Measurements from ENCODE around the gene TFEC.
"Not testable (repeated sequence)": the region's sequence is repeated elsewhere in the genome, so short reads cannot be mapped to it uniquely, and the experiment has no call there.

TFEC gene

GRCh38 chr7:115930184-115930583 lies 100.4 kb downstream of the TFEC start:
- H3K27me3 ChIP-seq (ENCODE audit: control insufficient read depth, insufficient read depth, low read length); H3K4me3 ChIP-seq (ENCODE audit: low read depth, low read length); H3K9ac ChIP-seq (ENCODE audit: low read length); H3K27ac ChIP-seq (ENCODE audit: low read depth, low read length); H3K36me3 ChIP-seq (ENCODE audit: control insufficient read depth, insufficient read depth, low read length); H3K4me1 ChIP-seq (ENCODE audit: control insufficient read depth, insufficient read depth, low read length); H3K9me3 ChIP-seq (ENCODE audit: control insufficient read depth, insufficient read depth, low read depth, low read length): not testable (repeated sequence)

GRCh38 chr7:115929736-115930135 lies 100.8 kb downstream of the TFEC start:
- not testable (repeated sequence) for H3K9ac ChIP-seq (ENCODE audit: low read length); H3K27me3 ChIP-seq (ENCODE audit: control insufficient read depth, insufficient read depth, low read length); H3K27ac ChIP-seq (ENCODE audit: low read depth, low read length); H3K4me1 ChIP-seq (ENCODE audit: control insufficient read depth, insufficient read depth, low read length); H3K36me3 ChIP-seq (ENCODE audit: control insufficient read depth, insufficient read depth, low read length); H3K4me3 ChIP-seq (ENCODE audit: low read depth, low read length); H3K9me3 ChIP-seq (ENCODE audit: control insufficient read depth, insufficient read depth, low read depth, low read length)

- H3K27me3 ChIP-seq (ENCODE audit: control insufficient read depth, insufficient read depth, low read length): no peaks in the 10 kb centered on the region
- H3K27ac ChIP-seq (ENCODE audit: low read depth, low read length): no peak overlapping the region
- no peaks in the 10 kb centered on the region for H3K4me1 ChIP-seq (ENCODE audit: control insufficient read depth, insufficient read depth, low read length)
- H3K9me3 ChIP-seq (ENCODE audit: control insufficient read depth, insufficient read depth, low read depth, low read length): no peaks in the 10 kb centered on the region
- no peak overlapping the region for H3K9ac ChIP-seq (ENCODE audit: low read length)
- no peak overlapping the region for H3K4me3 ChIP-seq (ENCODE audit: low read depth, low read length)
- no peaks in the 10 kb centered on the region for H3K36me3 ChIP-seq (ENCODE audit: control insufficient read depth, insufficient read depth, low read length)
Observed at GRCh38 chr7:115924411-115924810, 106.2 kb downstream of the TFEC start.

GRCh38 chr7:115920367-115920766 lies 110.2 kb downstream of the TFEC start:
- no peak overlapping the region for H3K27ac ChIP-seq (ENCODE audit: low read depth, low read length)
- H3K4me1 ChIP-seq (ENCODE audit: control insufficient read depth, insufficient read depth, low read length): no peaks in the 10 kb centered on the region
- H3K9me3 ChIP-seq (ENCODE audit: control insufficient read depth, insufficient read depth, low read depth, low read length): no peaks in the 10 kb centered on the region
- H3K4me3 ChIP-seq (ENCODE audit: low read depth, low read length): no peak overlapping the region
- no peaks in the 10 kb centered on the region for H3K27me3 ChIP-seq (ENCODE audit: control insufficient read depth, insufficient read depth, low read length)
- no peak overlapping the region for H3K9ac ChIP-seq (ENCODE audit: low read length)
- H3K36me3 ChIP-seq (ENCODE audit: control insufficient read depth, insufficient read depth, low read length): no peaks in the 10 kb centered on the region

GRCh38 chr7:115914951-115915350 lies 115.6 kb downstream of the TFEC start:
- H3K27me3 ChIP-seq (ENCODE audit: control insufficient read depth, insufficient read depth, low read length): no peaks in the 10 kb centered on the region
- H3K4me3 ChIP-seq (ENCODE audit: low read depth, low read length): no peak overlapping the region
- no peaks in the 10 kb centered on the region for H3K36me3 ChIP-seq (ENCODE audit: control insufficient read depth, insufficient read depth, low read length)
- no peaks in the 10 kb centered on the region for H3K9me3 ChIP-seq (ENCODE audit: control insufficient read depth, insufficient read depth, low read depth, low read length)
- no peak overlapping the region for H3K9ac ChIP-seq (ENCODE audit: low read length)
- H3K4me1 ChIP-seq (ENCODE audit: control insufficient read depth, insufficient read depth, low read length): no peaks in the 10 kb centered on the region
- H3K27ac ChIP-seq (ENCODE audit: low read depth, low read length): no peak overlapping the region

GRCh38 chr7:115911465-115911864 lies 119.1 kb downstream of the TFEC start:
- Histone ChIP-seq H3K27me3 (ENCODE audit: control insufficient read depth, insufficient read depth, low read length) (no peaks in the 10 kb centered on the region), H3K4me3 (ENCODE audit: low read depth, low read length) (no peak overlapping the region), H3K36me3 (ENCODE audit: control insufficient read depth, insufficient read depth, low read length) (no peaks in the 10 kb centered on the region), H3K27ac (ENCODE audit: low read depth, low read length) (no peak overlapping the region), H3K9me3 (ENCODE audit: control insufficient read depth, insufficient read depth, low read depth, low read length) (no peaks in the 10 kb centered on the region), H3K9ac (ENCODE audit: low read length) (no peak overlapping the region), H3K4me1 (ENCODE audit: control insufficient read depth, insufficient read depth, low read length) (no peaks in the 10 kb centered on the region)

GRCh38 chr7:115910541-115911164 lies 119.9 kb downstream of the TFEC start:
- no peaks in the 10 kb centered on the region for H3K36me3 ChIP-seq (ENCODE audit: control insufficient read depth, insufficient read depth, low read length)
- no peak overlapping the region for H3K9ac ChIP-seq (ENCODE audit: low read length)
- H3K9me3 ChIP-seq (ENCODE audit: control insufficient read depth, insufficient read depth, low read depth, low read length): no peaks in the 10 kb centered on the region
- H3K27me3 ChIP-seq (ENCODE audit: control insufficient read depth, insufficient read depth, low read length): no peaks in the 10 kb centered on the region
- H3K4me3 ChIP-seq (ENCODE audit: low read depth, low read length): no peak overlapping the region
- H3K4me1 ChIP-seq (ENCODE audit: control insufficient read depth, insufficient read depth, low read length): no peaks in the 10 kb centered on the region
- H3K27ac ChIP-seq (ENCODE audit: low read depth, low read length): no peak overlapping the region

- no peaks in the 10 kb centered on the region for H3K4me1 ChIP-seq (ENCODE audit: control insufficient read depth, insufficient read depth, low read length)
- H3K9ac ChIP-seq (ENCODE audit: low read length): no peak overlapping the region
- no peaks in the 10 kb centered on the region for H3K27me3 ChIP-seq (ENCODE audit: control insufficient read depth, insufficient read depth, low read length)
- no peaks in the 10 kb centered on the region for H3K36me3 ChIP-seq (ENCODE audit: control insufficient read depth, insufficient read depth, low read length)
- H3K9me3 ChIP-seq (ENCODE audit: control insufficient read depth, insufficient read depth, low read depth, low read length): no peaks in the 10 kb centered on the region
- no peak overlapping the region for H3K4me3 ChIP-seq (ENCODE audit: low read depth, low read length)
- no peak overlapping the region for H3K27ac ChIP-seq (ENCODE audit: low read depth, low read length)
Observed at GRCh38 chr7:115906731-115907130, 123.8 kb downstream of the TFEC start.

GRCh38 chr7:115889669-115889984 lies 140.9 kb downstream of the TFEC start:
- no peak overlapping the region for H3K9ac ChIP-seq (ENCODE audit: low read length)
- no peaks in the 10 kb centered on the region for H3K4me1 ChIP-seq (ENCODE audit: control insufficient read depth, insufficient read depth, low read length)
- no peaks in the 10 kb centered on the region for H3K36me3 ChIP-seq (ENCODE audit: control insufficient read depth, insufficient read depth, low read length)
- H3K9me3 ChIP-seq (ENCODE audit: control insufficient read depth, insufficient read depth, low read depth, low read length): no peaks in the 10 kb centered on the region
- H3K27me3 ChIP-seq (ENCODE audit: control insufficient read depth, insufficient read depth, low read length): no peaks in the 10 kb centered on the region
- no peak overlapping the region for H3K27ac ChIP-seq (ENCODE audit: low read depth, low read length)
- no peak overlapping the region for H3K4me3 ChIP-seq (ENCODE audit: low read depth, low read length)

- H3K9ac ChIP-seq (ENCODE audit: low read length): no peak overlapping the region
- no peak overlapping the region for H3K4me3 ChIP-seq (ENCODE audit: low read depth, low read length)
- H3K9me3 ChIP-seq (ENCODE audit: control insufficient read depth, insufficient read depth, low read depth, low read length): no peaks in the 10 kb centered on the region
- no peak overlapping the region for H3K27ac ChIP-seq (ENCODE audit: low read depth, low read length)
- H3K36me3 ChIP-seq (ENCODE audit: control insufficient read depth, insufficient read depth, low read length): no peaks in the 10 kb centered on the region
- H3K27me3 ChIP-seq (ENCODE audit: control insufficient read depth, insufficient read depth, low read length): no peaks in the 10 kb centered on the region
- H3K4me1 ChIP-seq (ENCODE audit: control insufficient read depth, insufficient read depth, low read length): no peaks in the 10 kb centered on the region
Observed at GRCh38 chr7:115888981-115889668, 141.4 kb downstream of the TFEC start.

GRCh38 chr7:115885550-115885949 lies 145.0 kb downstream of the TFEC start:
- Histone ChIP-seq H3K4me1 (ENCODE audit: control insufficient read depth, insufficient read depth, low read length) (no peaks in the 10 kb centered on the region), H3K27me3 (ENCODE audit: control insufficient read depth, insufficient read depth, low read length) (no peaks in the 10 kb centered on the region), H3K9me3 (ENCODE audit: control insufficient read depth, insufficient read depth, low read depth, low read length) (no peaks in the 10 kb centered on the region), H3K27ac (ENCODE audit: low read depth, low read length) (no peak overlapping the region), H3K4me3 (ENCODE audit: low read depth, low read length) (no peak overlapping the region), H3K9ac (ENCODE audit: low read length) (no peak overlapping the region), H3K36me3 (ENCODE audit: control insufficient read depth, insufficient read depth, low read length) (no peaks in the 10 kb centered on the region)

Data from HUES6 (cell line).